GM06990 (cell line): Measurements from ENCODE around the gene BMPR1B.
"Not testable (repeated sequence)": the region's sequence is repeated elsewhere in the genome, so short reads cannot be mapped to it uniquely, and the experiment has no call there.

Experiments used
- DNase-seq: peaks from one replicate; pipeline ENCODE4 v3.0.0-alpha.2; 2011; ENCODE audit not compliant: insufficient read length; ENCODE audit errors: extremely low read depth
- H3K27me3 ChIP-seq: replicated peaks from 2 replicates; pipeline ENCODE4 v1.6.0; 2011; ENCODE audit warnings: low read length; ENCODE audit not compliant: control insufficient read depth, insufficient read depth
- H3K36me3 ChIP-seq: 2 replicates; pipeline ENCODE4 v1.5.1; 2011; ENCODE audit warnings: low read length; ENCODE audit not compliant: control insufficient read depth, insufficient read depth
- H3K4me3 ChIP-seq: replicated peaks from 2 replicates; pipeline ENCODE4 v1.5.1; 2011; ENCODE audit warnings: low read depth, mild to moderate bottlenecking, control low read depth, low read length
- TF ChIP-seq, protein P1 (sequence below): IDR thresholded peaks from 2 replicates; pipeline ENCODE4 v1.5.1; 2011; ENCODE audit warnings: low read length, control low read depth, mild to moderate bottlenecking, inconsistent platforms; ENCODE audit not compliant: insufficient read depth, poor library complexity, severe bottlenecking

The BMPR1B gene

DNA sequence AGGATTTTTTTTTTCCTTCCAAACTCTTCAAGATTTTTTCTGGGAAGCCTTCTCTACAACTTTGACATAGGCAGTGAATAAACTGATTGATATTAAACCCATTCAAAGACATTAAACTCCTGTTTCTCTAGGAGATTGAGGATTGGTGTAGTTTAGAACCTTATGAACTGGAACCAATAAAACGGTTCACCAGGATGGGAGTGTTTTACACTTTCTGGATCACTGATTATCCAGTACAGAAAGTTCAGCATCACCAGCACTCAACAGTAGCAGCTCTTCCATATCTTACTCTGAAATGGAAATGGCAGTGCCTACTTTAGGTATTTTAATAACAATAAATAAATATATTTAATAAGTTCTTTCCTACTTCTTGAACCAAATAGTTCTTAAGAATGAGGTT is 76.7 kb downstream of the BMPR1B start:
- DNase-seq, result no peak
- Histone ChIP-seq H3K36me3 (no peaks in the 10 kb centered on the region), H3K27me3 (no peaks in the 10 kb centered on the region), H3K4me3 (no peak overlapping the region)
- TF ChIP-seq, protein P1, sequence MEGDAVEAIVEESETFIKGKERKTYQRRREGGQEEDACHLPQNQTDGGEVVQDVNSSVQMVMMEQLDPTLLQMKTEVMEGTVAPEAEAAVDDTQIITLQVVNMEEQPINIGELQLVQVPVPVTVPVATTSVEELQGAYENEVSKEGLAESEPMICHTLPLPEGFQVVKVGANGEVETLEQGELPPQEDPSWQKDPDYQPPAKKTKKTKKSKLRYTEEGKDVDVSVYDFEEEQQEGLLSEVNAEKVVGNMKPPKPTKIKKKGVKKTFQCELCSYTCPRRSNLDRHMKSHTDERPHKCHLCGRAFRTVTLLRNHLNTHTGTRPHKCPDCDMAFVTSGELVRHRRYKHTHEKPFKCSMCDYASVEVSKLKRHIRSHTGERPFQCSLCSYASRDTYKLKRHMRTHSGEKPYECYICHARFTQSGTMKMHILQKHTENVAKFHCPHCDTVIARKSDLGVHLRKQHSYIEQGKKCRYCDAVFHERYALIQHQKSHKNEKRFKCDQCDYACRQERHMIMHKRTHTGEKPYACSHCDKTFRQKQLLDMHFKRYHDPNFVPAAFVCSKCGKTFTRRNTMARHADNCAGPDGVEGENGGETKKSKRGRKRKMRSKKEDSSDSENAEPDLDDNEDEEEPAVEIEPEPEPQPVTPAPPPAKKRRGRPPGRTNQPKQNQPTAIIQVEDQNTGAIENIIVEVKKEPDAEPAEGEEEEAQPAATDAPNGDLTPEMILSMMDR, result no peak

DNA sequence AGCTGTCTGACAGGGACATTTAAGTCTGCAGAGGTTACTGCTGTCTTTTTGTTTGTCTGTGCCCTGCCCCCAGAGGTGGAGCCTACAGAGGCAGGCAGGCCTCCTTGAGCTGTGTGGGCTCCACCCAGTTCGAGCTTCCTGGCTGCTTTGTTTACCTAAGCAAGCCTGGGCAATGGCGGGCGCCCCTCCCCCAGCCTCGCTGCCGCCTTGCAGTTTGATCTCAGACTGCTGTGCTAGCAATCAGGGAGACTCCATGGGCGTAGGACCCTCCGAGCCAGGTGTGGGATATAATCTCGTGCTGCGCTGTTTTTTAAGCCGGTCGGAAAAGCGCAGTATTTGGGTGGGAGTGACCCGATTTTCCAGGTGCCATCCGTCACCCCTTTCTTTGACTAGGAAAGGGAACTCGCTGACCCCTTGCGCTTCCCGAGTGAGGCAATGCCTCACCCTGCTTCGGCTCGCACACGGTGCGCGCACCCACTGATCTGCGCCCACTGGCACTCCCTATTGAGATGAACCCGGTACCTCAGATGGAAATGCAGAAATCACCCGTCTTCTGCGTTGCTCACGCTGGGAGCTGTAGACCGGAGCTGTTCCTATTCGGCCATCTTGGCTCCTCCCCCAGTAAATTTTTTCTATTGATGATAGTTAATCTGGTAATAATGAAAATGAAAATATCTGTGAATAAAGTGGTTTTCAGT is 83.6 kb downstream of the BMPR1B start:
- not testable (repeated sequence) for H3K27me3 ChIP-seq, DNase-seq, H3K36me3 ChIP-seq, H3K4me3 ChIP-seq

DNA sequence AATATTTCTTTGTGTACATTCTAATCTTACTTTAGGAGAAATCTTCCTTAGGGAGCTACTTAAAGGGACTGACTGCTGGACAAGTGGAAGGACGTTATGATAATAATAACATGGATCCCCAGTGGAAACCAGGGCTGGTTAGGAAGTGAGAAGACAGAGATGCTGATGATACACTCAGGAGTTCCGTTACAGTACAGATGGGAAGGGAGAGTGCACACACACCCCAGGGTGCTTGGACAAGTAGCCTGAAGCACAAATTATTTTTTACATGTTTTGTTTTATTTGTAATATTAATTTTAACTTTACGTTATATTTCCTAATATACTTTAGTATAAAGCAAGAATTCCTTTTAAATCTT is 84.1 kb downstream of the BMPR1B start:
- TF ChIP-seq, protein P1, result no peak
- no peak for DNase-seq
- Histone ChIP-seq H3K27me3 (no peaks in the 10 kb centered on the region), H3K36me3 (no peaks in the 10 kb centered on the region), H3K4me3 (no peak overlapping the region)

DNA sequence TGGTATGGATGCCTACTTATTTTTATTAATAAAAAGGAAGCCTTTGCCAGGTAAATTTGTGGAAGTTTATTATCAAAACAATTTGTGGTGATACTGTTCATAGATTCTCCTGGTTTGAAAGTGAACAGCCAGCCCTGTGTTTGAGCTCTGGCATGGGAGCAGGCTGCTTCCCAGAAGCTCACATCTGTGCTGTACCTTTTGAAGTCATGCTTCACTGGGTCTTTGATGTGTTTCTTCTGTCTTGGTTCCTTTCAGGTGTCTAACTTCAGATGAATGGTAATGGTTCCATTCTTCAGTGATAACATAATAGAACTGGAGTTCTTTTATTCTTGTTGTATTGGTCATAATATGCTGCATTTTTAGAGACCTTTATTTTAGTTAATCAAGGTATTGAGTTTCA is 85.5 kb downstream of the BMPR1B start:
- H3K4me3 ChIP-seq, result no peak overlapping the region
- H3K36me3 ChIP-seq, result no peaks in the 10 kb centered on the region
- TF ChIP-seq, protein P1, result no peak
- no peak for DNase-seq
- no peaks in the 10 kb centered on the region for H3K27me3 ChIP-seq

DNA sequence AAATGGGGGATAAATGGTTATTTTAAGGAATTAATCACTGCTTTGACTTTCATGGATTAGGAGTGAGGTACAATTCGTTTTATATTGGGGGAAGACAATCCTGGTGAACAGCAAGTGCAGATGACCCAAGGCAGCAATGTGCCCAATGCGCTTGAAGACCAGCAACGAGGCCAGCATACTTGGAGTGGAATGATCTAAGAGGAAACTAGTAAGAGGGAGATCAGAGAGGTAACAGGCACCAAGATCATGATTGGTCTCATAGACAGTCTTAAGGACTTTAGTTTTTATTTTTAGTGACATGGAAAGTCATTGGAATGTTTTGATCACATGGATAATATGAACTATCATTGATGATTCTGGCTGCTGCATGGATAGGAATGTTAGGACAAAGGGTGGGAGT is 90.6 kb downstream of the BMPR1B start:
- H3K4me3 ChIP-seq, result no peak overlapping the region
- no peak for DNase-seq
- TF ChIP-seq, protein P1, result no peak

DNA sequence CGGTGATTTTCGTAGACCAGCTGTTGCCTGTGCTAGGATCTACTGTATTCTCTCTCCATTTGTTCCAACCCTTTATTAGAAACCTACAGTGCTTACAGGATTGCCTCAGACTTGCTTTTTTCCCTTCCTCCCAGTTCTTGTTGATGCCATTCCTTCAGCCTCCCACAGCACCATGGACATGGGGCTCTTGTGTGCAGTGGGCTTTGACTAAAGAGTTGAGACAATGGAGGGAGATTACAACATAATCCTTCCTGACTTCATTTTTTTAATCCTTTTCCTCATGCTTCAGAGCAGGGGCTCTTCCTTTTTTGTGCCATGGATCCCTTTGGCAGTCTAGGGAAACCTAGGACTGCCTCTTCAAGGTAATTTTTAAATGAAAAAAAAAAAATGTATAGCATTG is 92.1 kb downstream of the BMPR1B start:
- no peaks in the 10 kb centered on the region for H3K36me3 ChIP-seq
- no peaks in the 10 kb centered on the region; the same call in 1 of the 2 replicates for H3K27me3 ChIP-seq
- H3K4me3 ChIP-seq, result no peak overlapping the region
- TF ChIP-seq, protein P1, result no peak
- no peak for DNase-seq

More for the DNA sequence above, 90.6 kb downstream of the BMPR1B start:
- H3K27me3 ChIP-seq, result no peaks in the 10 kb centered on the region; the same call in 1 of the 2 replicates
- no peaks in the 10 kb centered on the region for H3K36me3 ChIP-seq
